Measurements from ENCODE around the gene ADGRL2. TPM values are rescaled to one million over a fixed set of nuclear protein-coding genes. Genes with fewer than 3 reads are reported as not detected.

The ADGRL2 gene
- total RNA-seq (2022; extraction: Qiagen RNA extraction) = 7.5 to 11.0 TPM (median 8.2 TPM) in 5 replicates

GRCh38 chr1:81800695-81801650 is at the start of gene ADGRL2:
TSS of gene ADGRL2 (plus strand) at chr1:81800934. CDS start at chr1:81836985, 36,051 bp downstream.

